Measurements from ENCODE around the gene VIT. TPM values are rescaled to one million over a fixed set of nuclear protein-coding genes. Genes with fewer than 3 reads are reported as not detected.

VIT gene
- total RNA-seq, 1 donor from 2014 or later, result 0.78 TPM

DNA sequence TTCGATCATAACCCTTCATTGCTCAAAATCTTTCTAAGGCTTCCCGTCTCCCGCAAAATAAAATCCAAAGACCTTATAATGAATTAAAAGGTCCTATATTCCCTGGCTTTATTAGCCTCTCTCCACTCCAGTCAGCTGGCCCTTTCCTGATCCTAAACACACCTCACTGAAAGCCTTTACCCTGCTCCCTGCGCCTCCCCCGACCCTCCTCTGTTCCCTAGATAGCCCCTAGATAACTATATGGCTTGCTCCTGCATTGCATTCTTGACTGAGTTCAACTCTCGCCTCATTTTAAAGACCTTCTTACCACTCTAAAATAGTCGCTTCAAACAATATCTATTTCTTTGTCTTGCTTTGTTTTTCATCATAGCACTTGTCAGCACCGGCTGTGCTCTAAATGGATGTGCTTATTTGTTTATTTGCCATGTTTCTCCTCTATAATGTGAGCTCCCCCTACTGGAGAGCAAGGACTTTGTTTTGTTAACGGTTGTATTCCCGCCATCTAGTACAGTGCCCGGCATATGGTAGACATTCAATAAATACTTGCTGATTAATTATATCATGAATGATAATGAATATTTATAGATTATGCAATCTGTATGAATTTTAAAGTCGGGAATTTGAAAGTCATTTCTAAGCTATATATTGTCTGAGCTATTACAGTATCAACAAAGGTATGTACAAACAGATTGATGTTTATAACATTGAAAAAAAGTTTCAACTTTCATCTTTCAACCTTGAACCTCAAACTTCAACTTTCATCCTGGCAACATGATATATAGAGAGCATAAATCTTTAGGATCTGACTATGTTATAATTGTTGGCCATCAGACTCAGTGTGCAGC, 32.4 kb upstream of the VIT start:
- Mint-ChIP-seq H3K4me3 (no peak overlapping the region), H3K27me3 (ENCODE audit: low read depth) (no peaks in the 10 kb centered on the region), H3K9me3 (peaks cover 7% of the 10 kb centered on the region), H3K36me3 (peaks cover 2% of the 10 kb centered on the region), H3K4me1 (peaks cover under 1% of the 10 kb centered on the region), H3K27ac (no peak overlapping the region)
- no peak for DNase-seq (ENCODE audit: low spot score in 2 of 2, unreplicated experiment in 2 of 2)
- TF ChIP-seq, protein P1, sequence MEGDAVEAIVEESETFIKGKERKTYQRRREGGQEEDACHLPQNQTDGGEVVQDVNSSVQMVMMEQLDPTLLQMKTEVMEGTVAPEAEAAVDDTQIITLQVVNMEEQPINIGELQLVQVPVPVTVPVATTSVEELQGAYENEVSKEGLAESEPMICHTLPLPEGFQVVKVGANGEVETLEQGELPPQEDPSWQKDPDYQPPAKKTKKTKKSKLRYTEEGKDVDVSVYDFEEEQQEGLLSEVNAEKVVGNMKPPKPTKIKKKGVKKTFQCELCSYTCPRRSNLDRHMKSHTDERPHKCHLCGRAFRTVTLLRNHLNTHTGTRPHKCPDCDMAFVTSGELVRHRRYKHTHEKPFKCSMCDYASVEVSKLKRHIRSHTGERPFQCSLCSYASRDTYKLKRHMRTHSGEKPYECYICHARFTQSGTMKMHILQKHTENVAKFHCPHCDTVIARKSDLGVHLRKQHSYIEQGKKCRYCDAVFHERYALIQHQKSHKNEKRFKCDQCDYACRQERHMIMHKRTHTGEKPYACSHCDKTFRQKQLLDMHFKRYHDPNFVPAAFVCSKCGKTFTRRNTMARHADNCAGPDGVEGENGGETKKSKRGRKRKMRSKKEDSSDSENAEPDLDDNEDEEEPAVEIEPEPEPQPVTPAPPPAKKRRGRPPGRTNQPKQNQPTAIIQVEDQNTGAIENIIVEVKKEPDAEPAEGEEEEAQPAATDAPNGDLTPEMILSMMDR (IDR thresholded peaks at IDR 0.05; ENCODE audit: unreplicated experiment), result peak; percentile 66

- DNase-seq (ENCODE audit: low spot score in 2 of 2, unreplicated experiment in 2 of 2), result no peak
- peaks cover under 1% of the 10 kb centered on the region for H3K4me1 Mint-ChIP-seq
- TF ChIP-seq, protein P1 (IDR thresholded peaks at IDR 0.05; ENCODE audit: unreplicated experiment), result no peak
- no peak overlapping the region for H3K27ac Mint-ChIP-seq
- H3K36me3 Mint-ChIP-seq, result peaks cover 2% of the 10 kb centered on the region
- H3K4me3 Mint-ChIP-seq, result no peak overlapping the region
- H3K9me3 Mint-ChIP-seq, result peaks cover 7% of the 10 kb centered on the region
- H3K27me3 Mint-ChIP-seq (ENCODE audit: low read depth), result no peaks in the 10 kb centered on the region
These were observed 31.8 kb upstream of the VIT start for GRCh38 chr2:36664696-36665076.

DNA sequence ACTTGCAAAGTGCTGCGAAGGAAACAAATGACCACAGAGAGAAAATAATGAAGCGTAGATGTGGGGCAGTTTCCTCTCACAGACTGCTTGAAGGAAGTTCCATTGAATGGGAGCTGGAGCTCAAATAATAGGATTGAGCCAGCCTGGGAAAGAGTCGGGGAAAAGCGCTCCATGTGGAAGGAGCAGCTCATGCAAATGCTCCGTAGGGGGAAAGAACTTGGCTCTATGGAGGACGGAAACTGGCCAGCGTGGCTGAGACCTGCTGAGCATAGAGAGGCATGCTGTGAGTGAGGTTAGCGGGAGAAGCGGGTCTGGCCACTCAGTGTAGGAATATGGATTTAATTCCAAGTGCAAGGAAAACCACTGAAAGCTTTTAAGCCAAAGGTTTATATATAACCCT, 28.6 kb upstream of the VIT start:
- peaks cover 28% of the 10 kb centered on the region for H3K4me1 Mint-ChIP-seq
- no peaks in the 10 kb centered on the region for H3K27me3 Mint-ChIP-seq (ENCODE audit: low read depth)
- no peak overlapping the region for H3K27ac Mint-ChIP-seq
- no peak for DNase-seq (ENCODE audit: low spot score in 2 of 2, unreplicated experiment in 2 of 2)
- no peaks in the 10 kb centered on the region for H3K36me3 Mint-ChIP-seq
- no peaks in the 10 kb centered on the region for H3K9me3 Mint-ChIP-seq
- no peak overlapping the region for H3K4me3 Mint-ChIP-seq
- TF ChIP-seq, protein P1 (IDR thresholded peaks at IDR 0.05; ENCODE audit: unreplicated experiment), result no peak

DNA sequence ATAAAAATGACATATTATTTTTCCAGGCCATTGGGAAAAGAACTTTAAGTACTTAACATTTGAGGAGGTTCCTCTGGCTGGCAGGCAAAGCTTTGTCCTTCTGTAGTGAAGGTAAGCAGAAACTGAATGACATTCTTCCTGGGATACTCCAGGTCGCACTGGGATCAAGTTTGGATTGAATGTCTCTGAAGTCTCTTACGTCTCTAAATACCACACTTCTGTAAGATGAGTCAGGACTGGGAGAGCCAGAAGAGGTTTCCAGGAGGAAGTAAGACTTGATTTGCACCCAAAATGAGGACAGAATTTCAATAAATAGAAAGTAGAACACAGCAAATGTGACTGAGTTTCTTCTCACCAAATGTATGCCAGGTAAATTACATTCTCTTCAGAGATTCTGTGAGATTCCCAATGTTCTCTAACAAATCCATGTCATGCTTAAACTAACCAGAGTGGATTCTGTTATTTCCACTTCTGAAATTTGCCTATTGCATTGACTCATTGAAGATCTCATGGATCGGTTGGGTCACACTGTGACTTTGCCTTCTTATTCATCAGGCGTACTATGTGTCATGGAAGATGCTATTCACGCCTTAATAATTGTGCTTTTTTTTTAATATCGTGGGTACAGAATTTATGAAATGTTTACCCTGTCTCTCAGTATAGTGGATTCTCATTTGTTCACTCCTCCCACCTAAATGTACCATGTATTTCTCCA, 25.5 kb upstream of the VIT start:
- Mint-ChIP-seq H3K27me3 (ENCODE audit: low read depth) (no peaks in the 10 kb centered on the region), H3K9me3 (no peaks in the 10 kb centered on the region), H3K4me3 (no peak overlapping the region), H3K4me1 (peaks cover 40% of the 10 kb centered on the region), H3K27ac (peak overlapping the region; percentile 55), H3K36me3 (no peaks in the 10 kb centered on the region)
- no peak for DNase-seq (ENCODE audit: low spot score in 2 of 2, unreplicated experiment in 2 of 2)
- TF ChIP-seq, protein P1 (IDR thresholded peaks at IDR 0.05; ENCODE audit: unreplicated experiment), result no peak

DNA sequence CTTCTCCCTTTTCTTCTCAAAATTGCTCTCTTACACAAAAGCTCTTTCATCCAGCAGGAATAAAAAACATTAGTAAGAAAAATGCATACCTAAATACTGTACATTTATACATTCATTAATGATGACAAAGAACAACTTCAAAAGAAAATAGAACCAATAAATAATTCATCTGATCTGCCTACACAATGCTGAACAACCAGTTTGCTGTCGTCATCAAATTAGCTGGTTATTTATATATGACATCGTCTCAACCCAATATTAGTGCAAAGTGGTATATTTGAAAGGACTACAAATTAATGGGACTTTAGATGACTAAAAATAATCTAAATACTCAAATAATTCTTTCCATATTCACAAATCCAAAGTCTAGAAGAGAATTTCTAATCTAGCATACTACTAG, 24.8 kb upstream of the VIT start:
- Mint-ChIP-seq H3K36me3 (no peaks in the 10 kb centered on the region), H3K27me3 (ENCODE audit: low read depth) (no peaks in the 10 kb centered on the region), H3K27ac (peak overlapping the region; percentile 55), H3K9me3 (no peaks in the 10 kb centered on the region), H3K4me1 (peaks cover 46% of the 10 kb centered on the region), H3K4me3 (no peak overlapping the region)
- TF ChIP-seq, protein P1 (IDR thresholded peaks at IDR 0.05; ENCODE audit: unreplicated experiment), result no peak
- DNase-seq (ENCODE audit: low spot score in 2 of 2, unreplicated experiment in 2 of 2), result no peak
